ENCODE results near the gene DOC2A. TPM values are rescaled to one million over a fixed set of nuclear protein-coding genes. Genes with fewer than 3 reads are reported as not detected.
"Not testable (repeated sequence)": the region's sequence is repeated elsewhere in the genome, so short reads cannot be mapped to it uniquely, and the experiment has no call there.

Gene DOC2A
- total and polyA plus RNA-seq, 10 donors, result 0.74 to 4.8 (median 2.5) TPM

DNA sequence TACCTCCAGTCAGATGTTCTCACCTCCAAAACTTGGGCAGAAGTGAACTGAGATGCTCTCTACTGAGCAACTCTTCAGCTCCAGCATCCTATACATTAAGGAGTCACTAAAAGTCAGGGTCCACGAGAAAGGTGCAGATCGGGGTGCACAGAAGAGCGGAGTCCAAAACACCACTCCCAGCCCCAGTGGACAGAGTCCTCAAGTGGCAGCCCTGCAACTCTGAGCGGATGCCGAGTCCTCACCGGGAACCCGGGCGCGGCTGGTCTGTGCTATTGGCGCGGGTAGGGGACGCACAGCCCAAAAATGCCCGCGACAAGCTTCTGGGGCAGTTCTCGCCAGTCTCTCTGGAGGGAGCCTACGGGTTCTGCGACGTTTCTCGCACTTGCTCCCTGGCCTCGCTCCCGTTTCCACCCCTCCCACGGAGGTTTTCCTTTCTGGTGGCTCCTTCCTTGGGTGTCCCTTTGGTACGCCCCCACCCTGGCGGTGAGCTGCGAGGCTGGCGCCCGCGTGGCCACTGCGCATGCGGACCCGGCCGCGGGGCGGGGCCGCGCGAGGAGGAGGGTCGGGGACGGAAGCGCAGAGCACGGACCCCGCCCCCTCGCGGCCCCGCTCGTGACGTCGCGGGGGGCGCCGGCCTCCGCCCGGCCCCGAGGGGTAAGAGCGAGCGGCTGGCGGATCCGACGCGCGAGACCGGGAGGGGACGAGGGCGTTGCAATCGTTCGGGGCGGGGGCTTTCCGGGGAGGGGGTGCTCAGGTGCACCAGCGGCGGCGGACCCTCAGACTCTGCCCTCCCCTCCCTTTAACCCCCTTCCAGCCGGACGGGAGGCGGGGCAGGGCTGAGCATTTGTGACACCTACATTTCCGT is 49.1 kb downstream of the DOC2A start, which contains the start of gene TMEM219:
Gene TMEM219 (plus strand): TSS at position 601 of the 865 bp plus-strand sequence. CDS start 1,065 bp downstream, outside the sequence.
- intact Hi-C loops (cut with DNase I; ENCODE audit: low total_unique reads), result loop anchor here (5.0 kb wide), 1 partner anchor 41 kb away; no protein-coding TSS in a partner anchor
- H3K4me3 ChIP-seq, result peak within 1 kb of the TSS; percentile 52 to 92 (median 71)
- peaks cover 0 to 32% (median 2%) of the 10 kb centered on the region in 6 donors for H3K36me3 ChIP-seq
- H3K4me1 ChIP-seq, result peaks cover 9 to 48% (median 27%) of the 10 kb centered on the region in 6 donors
- TF ChIP-seq POLR2AphosphoS5 (IDR thresholded peaks at IDR 0.05) (peak; percentile 89 to 92 (median 91)), POLR2A (IDR thresholded peaks at IDR 0.05) (peak in 1 of 3 donors; percentile 30)
- TF ChIP-seq, protein P1, sequence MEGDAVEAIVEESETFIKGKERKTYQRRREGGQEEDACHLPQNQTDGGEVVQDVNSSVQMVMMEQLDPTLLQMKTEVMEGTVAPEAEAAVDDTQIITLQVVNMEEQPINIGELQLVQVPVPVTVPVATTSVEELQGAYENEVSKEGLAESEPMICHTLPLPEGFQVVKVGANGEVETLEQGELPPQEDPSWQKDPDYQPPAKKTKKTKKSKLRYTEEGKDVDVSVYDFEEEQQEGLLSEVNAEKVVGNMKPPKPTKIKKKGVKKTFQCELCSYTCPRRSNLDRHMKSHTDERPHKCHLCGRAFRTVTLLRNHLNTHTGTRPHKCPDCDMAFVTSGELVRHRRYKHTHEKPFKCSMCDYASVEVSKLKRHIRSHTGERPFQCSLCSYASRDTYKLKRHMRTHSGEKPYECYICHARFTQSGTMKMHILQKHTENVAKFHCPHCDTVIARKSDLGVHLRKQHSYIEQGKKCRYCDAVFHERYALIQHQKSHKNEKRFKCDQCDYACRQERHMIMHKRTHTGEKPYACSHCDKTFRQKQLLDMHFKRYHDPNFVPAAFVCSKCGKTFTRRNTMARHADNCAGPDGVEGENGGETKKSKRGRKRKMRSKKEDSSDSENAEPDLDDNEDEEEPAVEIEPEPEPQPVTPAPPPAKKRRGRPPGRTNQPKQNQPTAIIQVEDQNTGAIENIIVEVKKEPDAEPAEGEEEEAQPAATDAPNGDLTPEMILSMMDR (IDR thresholded peaks at IDR 0.05 in 8 of 11, conservative IDR thresholded peaks at IDR 0.05 in 3 of 11), result peak; percentile 50 to 83 (median 75)
- no peaks in the 10 kb centered on the region for H3K9me3 ChIP-seq
- no peaks in the 10 kb centered on the region for H3K27me3 ChIP-seq (replicated peaks in 1 of 7)
- H3K27ac ChIP-seq, result peak within 1 kb of the TSS; percentile 76 to 97 (median 94)
- 0 to 1% (median 0%) methylated on average over 26 to 75 of the region's 75 CpGs for WGBS, 5 donors
- peak; percentile 97 for DNase-seq

DNA sequence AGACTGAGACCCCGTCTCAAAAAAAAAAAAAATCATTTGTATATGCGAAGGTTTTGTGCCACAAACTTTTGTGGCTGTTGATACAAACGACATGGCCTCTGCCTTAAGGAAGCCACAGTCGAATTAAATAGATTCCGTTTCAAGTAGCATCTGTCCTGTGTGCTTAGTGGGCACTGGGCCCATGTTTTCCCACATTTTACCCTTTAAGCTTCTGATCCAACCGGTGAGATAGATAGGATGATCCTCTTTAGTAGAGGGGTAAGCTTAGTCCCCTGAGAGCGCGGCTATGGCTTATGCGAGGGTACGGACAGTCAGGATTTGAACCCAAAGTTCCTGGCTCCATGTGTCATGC is 49.7 kb downstream of the DOC2A start:
- intact Hi-C loops (cut with DNase I; ENCODE audit: low total_unique reads), result loop anchor here (5.0 kb wide), 1 partner anchor 41 kb away; no protein-coding TSS in a partner anchor
- 61 to 75% (median 70%) methylated on average over 10 of the region's 10 CpGs for WGBS, 5 donors

DNA sequence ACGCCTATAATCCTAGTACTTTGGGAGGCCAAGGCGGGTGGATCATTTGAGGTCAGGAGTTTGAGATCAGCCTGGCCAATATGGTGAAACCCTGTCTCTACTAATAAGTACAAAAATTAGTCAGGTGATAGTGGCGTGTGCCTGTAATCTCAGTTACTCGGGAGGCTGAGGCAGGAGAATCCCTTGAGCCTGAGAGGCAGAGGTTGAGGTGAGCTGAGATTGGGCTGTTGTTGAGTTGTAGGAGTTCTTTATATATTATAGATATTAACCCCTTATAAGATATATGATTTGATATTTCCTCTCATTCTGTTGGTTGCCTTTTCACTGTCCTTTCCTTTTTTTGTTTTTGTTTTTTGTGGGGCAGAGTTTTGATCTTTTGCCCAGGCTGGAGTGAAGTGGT is 51.0 kb downstream of the DOC2A start:
- WGBS, 5 donors, result 89 to 94% (median 93%) methylated on average over 4 of the region's 4 CpGs

More for the DNA sequence above, 49.7 kb downstream of the DOC2A start:
- no peaks in the 10 kb centered on the region for H3K9me3 ChIP-seq
- no peak for TF ChIP-seq POLR2AphosphoS5 (IDR thresholded peaks at IDR 0.05)
- TF ChIP-seq, protein P1 (IDR thresholded peaks at IDR 0.05 in 8 of 11, conservative IDR thresholded peaks at IDR 0.05 in 3 of 11), result no peak
- no peak for TF ChIP-seq POLR2A (IDR thresholded peaks at IDR 0.05)
- H3K27me3 ChIP-seq (replicated peaks in 1 of 7), result no peaks in the 10 kb centered on the region
- H3K36me3 ChIP-seq, result peaks cover 0 to 31% (median 1%) of the 10 kb centered on the region in 6 donors
- H3K27ac ChIP-seq, result peak overlapping the region; percentile 76 to 97 (median 94)
- no peak for DNase-seq
- H3K4me1 ChIP-seq, result peaks cover 9 to 48% (median 27%) of the 10 kb centered on the region in 6 donors
- peak overlapping the region in 7 of 8 donors; percentile 66 to 92 (median 72) for H3K4me3 ChIP-seq

DNA sequence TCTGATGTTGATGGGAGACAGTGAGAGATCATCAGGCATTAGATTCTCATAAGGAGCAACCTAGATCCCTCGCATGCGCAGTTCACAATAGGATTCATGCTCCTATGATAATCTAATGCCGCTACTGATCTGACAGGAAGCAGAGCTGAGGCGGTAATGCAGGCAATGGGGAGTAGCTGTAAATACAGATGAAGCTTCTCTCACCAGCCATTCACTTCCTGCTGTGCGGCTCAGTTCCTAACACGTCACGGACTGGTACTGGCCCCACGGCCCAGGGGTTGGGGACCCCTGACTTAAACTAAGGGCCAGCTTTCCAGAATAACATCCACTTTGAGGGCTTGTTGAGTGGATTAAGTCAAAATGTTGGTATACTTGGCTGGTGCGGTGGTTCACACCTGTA is 51.5 kb downstream of the DOC2A start:
- DNase-seq, result no peak
- intact Hi-C loops (cut with DNase I; ENCODE audit: low total_unique reads), result loop anchor here (10.0 kb wide), 1 partner anchor 64 kb away; the partner anchor contains the start of gene SEZ6L2
- no peaks in the 10 kb centered on the region for H3K27me3 ChIP-seq (replicated peaks in 1 of 7)

More for the DNA sequence above, 51.0 kb downstream of the DOC2A start:
- peaks cover 9 to 35% (median 23%) of the 10 kb centered on the region in 6 donors for H3K4me1 ChIP-seq
- H3K4me3 ChIP-seq; H3K9me3 ChIP-seq; H3K27ac ChIP-seq; DNase-seq; H3K27me3 ChIP-seq (replicated peaks in 1 of 7): not testable (repeated sequence)
- intact Hi-C loops (cut with DNase I; ENCODE audit: low total_unique reads), result loop anchor here (5.0 to 10.0 kb wide), 2 partner anchors 42 to 65 kb away; partner anchors contain the start of gene SEZ6L2
- peaks cover 0 to 18% (median 0%) of the 10 kb centered on the region in 6 donors for H3K36me3 ChIP-seq

More for the DNA sequence above, 51.5 kb downstream of the DOC2A start:
- WGBS, 5 donors, result 74 to 88% (median 78%) methylated on average over 9 of the region's 9 CpGs
- no peak overlapping the region for H3K4me3 ChIP-seq
- H3K36me3 ChIP-seq, result peaks cover 0 to 13% (median 0%) of the 10 kb centered on the region in 6 donors
- no peak overlapping the region for H3K27ac ChIP-seq
- peaks cover 9 to 30% (median 21%) of the 10 kb centered on the region in 6 donors for H3K4me1 ChIP-seq
- no peaks in the 10 kb centered on the region for H3K9me3 ChIP-seq
- TF ChIP-seq, protein P1 (IDR thresholded peaks at IDR 0.05 in 8 of 11, conservative IDR thresholded peaks at IDR 0.05 in 3 of 11), result no peak
- TF ChIP-seq POLR2A (IDR thresholded peaks at IDR 0.05), result no peak
- TF ChIP-seq POLR2AphosphoS5 (IDR thresholded peaks at IDR 0.05), result no peak
